Lung (tissue), 12 donors: ENCODE results near the gene COQ9. TPM values are rescaled to one million over a fixed set of nuclear protein-coding genes. Genes with fewer than 3 reads are reported as not detected.

Source experiments
- ATAC-seq: fragments of 200-7000 bp; cut with Tn5 transposase; one replicate; pipeline ENCODE4 v1.9.1; 2020; ENCODE audit warnings: moderate number of reproducible peaks; ENCODE audit not compliant: insufficient read depth, low FRiP score
- DNase-seq, 3 donors: peaks; one replicate each; pipeline ENCODE4 v3.0.0-alpha.2; 2013 to 2017
- H3K27ac ChIP-seq, 2 donors: one replicate each; pipeline ENCODE4 v1.5.1; 2013; ENCODE audit warnings: mild to moderate bottlenecking in 2 of 2, moderate library complexity in 2 of 2, control low read depth in 1 of 2, inconsistent platforms in 1 of 2, low read depth in 1 of 2, low read length in 1 of 2
- H3K27me3 ChIP-seq, 3 donors: one replicate each; pipeline ENCODE4 v1.5.1; 2013; ENCODE audit warnings: low read length in 2 of 3; ENCODE audit not compliant: control insufficient read depth in 3 of 3, insufficient read depth in 3 of 3
- H3K36me3 ChIP-seq, 4 donors: one replicate each; pipeline ENCODE4 v1.5.1; 2013; ENCODE audit warnings: low read length in 4 of 4, mild to moderate bottlenecking in 1 of 4, moderate library complexity in 1 of 4; ENCODE audit not compliant: control insufficient read depth in 4 of 4, insufficient read depth in 4 of 4
- H3K4me1 ChIP-seq, 5 donors: one replicate each; pipeline ENCODE4 v1.5.1; 2013; ENCODE audit warnings: low read length in 5 of 5, mild to moderate bottlenecking in 2 of 5, moderate library complexity in 1 of 5; ENCODE audit not compliant: control insufficient read depth in 5 of 5, insufficient read depth in 5 of 5
- H3K4me3 ChIP-seq: one replicate; pipeline ENCODE4 v1.5.1; 2013; ENCODE audit warnings: mild to moderate bottlenecking, control low read depth, moderate library complexity
- H3K9ac ChIP-seq, 2 donors: one replicate each; pipeline ENCODE4 v1.5.1; 2013; ENCODE audit warnings: low read length in 2 of 2, control low read depth in 1 of 2; ENCODE audit not compliant: insufficient read depth in 1 of 2
- H3K9me3 ChIP-seq, 4 donors: one replicate each; pipeline ENCODE4 v1.5.1; 2013; ENCODE audit warnings: low read length in 3 of 4, mild to moderate bottlenecking in 1 of 4, moderate library complexity in 1 of 4; ENCODE audit not compliant: control insufficient read depth in 4 of 4, insufficient read depth in 3 of 4
- WGBS, 2 donors: extraction: QIAGEN DNeasy Blood & Tissue Kit; methylation state at CpG; one replicate each; pipeline ENCODE4 v1.1.7; 2013; 5-methylcytosine and 5-hydroxymethylcytosine counted together
- polyA plus RNA-seq, 2 donors: library from polyadenylated mRNA; stranded (reverse); fragments of 200-250 nt; gene quantifications; one replicate each; pipeline ENCODE4 v1.2.1, GENCODE V29; 2013
- total RNA-seq, 2 donors: library from RNA; depleted of rRNA in 1 of 2; stranded (reverse); fragments of >200 nt in 1 of 2; gene quantifications; one replicate each; pipeline ENCODE4 v1.2.1, GENCODE V29; 2014 to 2021
- TF ChIP-seq, protein P1 (sequence below): IDR thresholded peaks from 2 replicates; pipeline ENCODE4 v1.5.1; 2012; ENCODE audit warnings: mild to moderate bottlenecking; ENCODE audit errors: control extremely low read depth, extremely low read depth
- donor health status: control.
- donor health status: control.
- donor health status: Bipolar disorder and iron deficiency.
- donor health status: healthy.
- donor health status: DM: yes; HTN: yes; CAD: no.

Gene COQ9
- total and polyA plus RNA-seq, 4 donors, result 42.2 to 59.5 (median 46.8) TPM

DNA sequence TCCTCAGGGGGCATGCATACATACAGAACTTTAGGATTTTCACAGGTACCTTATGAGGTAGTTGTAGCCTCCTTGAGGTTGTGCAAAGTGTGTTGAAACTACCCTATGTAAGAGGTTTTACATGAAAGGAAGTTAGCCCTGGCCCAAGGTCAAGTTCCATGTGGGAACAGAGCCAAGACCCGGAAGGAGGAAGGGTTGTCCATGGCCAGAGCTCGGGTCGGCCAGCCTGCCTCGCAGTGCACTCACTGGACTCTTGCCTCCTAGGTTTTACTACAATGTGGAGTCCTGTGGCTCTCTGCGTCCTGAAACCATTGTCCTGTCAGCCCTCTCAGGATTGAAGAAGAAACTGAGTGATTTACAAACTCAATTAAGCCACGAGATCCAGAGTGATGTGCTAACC is 23.4 kb downstream of the COQ9 start:
- TF ChIP-seq, protein P1, sequence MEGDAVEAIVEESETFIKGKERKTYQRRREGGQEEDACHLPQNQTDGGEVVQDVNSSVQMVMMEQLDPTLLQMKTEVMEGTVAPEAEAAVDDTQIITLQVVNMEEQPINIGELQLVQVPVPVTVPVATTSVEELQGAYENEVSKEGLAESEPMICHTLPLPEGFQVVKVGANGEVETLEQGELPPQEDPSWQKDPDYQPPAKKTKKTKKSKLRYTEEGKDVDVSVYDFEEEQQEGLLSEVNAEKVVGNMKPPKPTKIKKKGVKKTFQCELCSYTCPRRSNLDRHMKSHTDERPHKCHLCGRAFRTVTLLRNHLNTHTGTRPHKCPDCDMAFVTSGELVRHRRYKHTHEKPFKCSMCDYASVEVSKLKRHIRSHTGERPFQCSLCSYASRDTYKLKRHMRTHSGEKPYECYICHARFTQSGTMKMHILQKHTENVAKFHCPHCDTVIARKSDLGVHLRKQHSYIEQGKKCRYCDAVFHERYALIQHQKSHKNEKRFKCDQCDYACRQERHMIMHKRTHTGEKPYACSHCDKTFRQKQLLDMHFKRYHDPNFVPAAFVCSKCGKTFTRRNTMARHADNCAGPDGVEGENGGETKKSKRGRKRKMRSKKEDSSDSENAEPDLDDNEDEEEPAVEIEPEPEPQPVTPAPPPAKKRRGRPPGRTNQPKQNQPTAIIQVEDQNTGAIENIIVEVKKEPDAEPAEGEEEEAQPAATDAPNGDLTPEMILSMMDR, result no peak
- 19 to 21% methylated on average over 6 of the region's 6 CpGs for WGBS, 2 donors
- H3K27ac ChIP-seq, result peak overlapping the region in 1 of 2 donors; percentile 55
- peaks cover 0 to 12% (median 5%) of the 10 kb centered on the region in 5 donors for H3K4me1 ChIP-seq
- H3K4me3 ChIP-seq, result no peak overlapping the region
- no peaks in the 10 kb centered on the region for H3K27me3 ChIP-seq
- no peak overlapping the region for H3K9ac ChIP-seq
- H3K9me3 ChIP-seq, result no peaks in the 10 kb centered on the region
- ATAC-seq (peak; percentile 21), DNase-seq (no peak)
- H3K36me3 ChIP-seq, result peaks cover 29 to 58% (median 55%) of the 10 kb centered on the region in 4 donors

DNA sequence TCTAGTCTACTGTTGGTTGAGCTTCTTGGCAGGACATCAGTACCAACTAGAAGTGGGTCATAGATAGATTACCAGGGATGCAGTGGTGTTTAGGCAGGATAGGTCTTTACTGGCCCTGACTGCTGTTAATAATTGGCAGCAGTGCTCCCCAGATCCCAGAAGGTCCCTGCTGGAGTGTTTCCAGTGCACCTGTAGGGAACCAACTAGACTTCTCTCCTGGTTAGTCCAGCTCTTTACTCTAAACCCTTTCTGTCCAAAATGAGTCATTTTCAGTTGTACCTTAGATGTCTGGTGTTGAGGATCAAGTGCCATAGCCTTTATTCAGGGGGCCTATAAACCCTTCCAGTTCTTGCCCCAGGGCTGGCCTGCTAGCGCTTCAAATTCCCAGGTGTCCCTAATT is 23.9 kb downstream of the COQ9 start:
- no peak overlapping the region for H3K4me3 ChIP-seq
- H3K4me1 ChIP-seq, result peaks cover 0 to 12% (median 5%) of the 10 kb centered on the region in 5 donors
- no peaks in the 10 kb centered on the region for H3K9me3 ChIP-seq
- TF ChIP-seq, protein P1, result no peak
- H3K36me3 ChIP-seq, result peaks cover 25 to 55% (median 52%) of the 10 kb centered on the region in 4 donors
- H3K9ac ChIP-seq, result no peak overlapping the region
- 96 to 97% methylated on average over 1 of the region's 1 CpG for WGBS, 2 donors
- no peaks in the 10 kb centered on the region for H3K27me3 ChIP-seq
- no peak for DNase-seq
- H3K27ac ChIP-seq, result no peak overlapping the region
- ATAC-seq, result no peak

DNA sequence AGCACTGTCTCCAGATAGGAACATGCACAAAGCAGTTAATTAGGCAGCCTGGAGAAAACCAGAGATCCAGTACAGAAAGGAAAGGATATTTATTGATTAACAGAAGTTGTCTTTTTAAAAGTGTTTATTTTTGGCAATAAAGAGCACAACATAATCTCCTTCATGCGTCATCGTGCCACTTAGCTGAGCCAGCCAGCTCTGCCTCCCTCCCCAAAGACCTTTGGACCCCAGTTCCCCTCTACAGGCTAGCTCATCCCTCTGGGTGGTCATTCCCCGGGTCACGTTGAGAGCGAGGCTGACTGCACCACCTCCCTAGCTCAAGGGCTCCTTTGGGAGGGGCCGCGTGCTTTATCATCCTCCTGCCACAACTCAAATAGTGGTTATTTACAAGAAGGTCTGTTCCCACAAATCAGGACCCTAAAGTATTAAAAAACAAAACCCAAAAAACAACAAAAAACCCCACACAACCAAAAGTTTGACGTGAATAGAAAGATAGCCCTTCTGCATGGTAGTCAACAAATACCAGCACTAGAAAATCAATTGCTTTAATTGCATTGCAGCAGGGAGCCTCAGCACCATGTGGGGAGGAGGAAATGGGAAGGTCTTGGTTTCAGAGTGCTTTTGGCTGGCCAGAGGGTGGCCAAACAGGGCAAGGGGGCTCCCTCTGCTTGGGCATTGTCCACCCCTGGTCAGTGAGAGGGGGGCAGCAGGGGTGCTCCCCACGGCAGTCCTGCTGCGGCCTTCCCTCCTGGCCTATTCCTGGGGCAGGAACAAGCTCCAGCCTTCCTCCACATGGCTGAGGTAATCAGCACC is 24.8 kb downstream of the COQ9 start:
- Histone ChIP-seq H3K9me3 (no peaks in the 10 kb centered on the region), H3K27me3 (no peaks in the 10 kb centered on the region), H3K4me1 (peaks cover 0 to 14% (median 5%) of the 10 kb centered on the region in 5 donors), H3K27ac (no peak overlapping the region), H3K36me3 (peaks cover 21 to 50% (median 48%) of the 10 kb centered on the region in 4 donors), H3K9ac (no peak overlapping the region), H3K4me3 (no peak overlapping the region)
- TF ChIP-seq, protein P1, result no peak
- no peak for DNase-seq
- ATAC-seq, result no peak
- WGBS, 2 donors, result 70 to 86% methylated on average over 10 of the region's 10 CpGs
